Peyer's patch (tissue), 4 donors: ENCODE measurements around the gene GMPPB.

Source experiments
- CTCF ChIP-seq, 6 experiments: fragments of 450-650 bp in 4 of 6; fragments of 200-600 bp in 2 of 6; sonication (generic) in 1 of 6; IDR thresholded peaks; one replicate each; pipeline ENCODE4 v1.5.1; 2017 to 2019; ENCODE audit warnings: antibody characterized with exemption in 6 of 6, mild to moderate bottlenecking in 3 of 6, moderate library complexity in 1 of 6
- POLR2A ChIP-seq, 2 donors: fragments of 450-650 bp; IDR thresholded peaks; one replicate each; pipeline ENCODE4 v1.5.1; 2017; ENCODE audit warnings: antibody characterized with exemption in 2 of 2, mild to moderate bottlenecking in 2 of 2, moderate library complexity in 2 of 2

- TF ChIP-seq POLR2A (IDR thresholded peaks at IDR 0.05), result no peak
- TF ChIP-seq CTCF (IDR thresholded peaks at IDR 0.05), result no peak
Observed at GRCh38 chr3:49754536-49754935, 30.8 kb upstream of the GMPPB start.
